Measurements from ENCODE around the gene ICAM1. TPM values are rescaled to one million over a fixed set of nuclear protein-coding genes. Genes with fewer than 3 reads are reported as not detected.
A peak's percentile ranks its signal among the peaks of the same experiment; 100 is the strongest.

Gene ICAM1
- total RNA-seq, 2 experiments from 2014 or later, result 35.5 to 37.2 TPM

- intact Hi-C loops (cut with micrococcal nuclease), result no loop called here
- Mint-ChIP-seq H3K4me1 (ENCODE audit: low read depth) (peaks cover 16% of the 10 kb centered on the region), H3K9me3 (no peaks in the 10 kb centered on the region), H3K27ac (peak overlapping the region; percentile 16), H3K36me3 (ENCODE audit: low read depth) (no peaks in the 10 kb centered on the region), H3K4me3 (no peak overlapping the region), H3K27me3 (no peaks in the 10 kb centered on the region)
- ATAC-seq (peak; percentile 31), DNase-seq (peak; percentile 61)
- ChIA-PET POLR2A (interaction anchor here (0.7 to 1.2 kb wide), 4 partner anchors 30 to 133 kb away, joined by 3 read pairs; no protein-coding TSS in a partner anchor), CTCF (interaction anchor here (0.8 to 3.8 kb wide), 11 partner anchors 11 to 105 kb away, joined by 3 to 23 read pairs (median 5); partner anchors contain the start of gene DNMT1)
- TF ChIP-seq, protein P1, sequence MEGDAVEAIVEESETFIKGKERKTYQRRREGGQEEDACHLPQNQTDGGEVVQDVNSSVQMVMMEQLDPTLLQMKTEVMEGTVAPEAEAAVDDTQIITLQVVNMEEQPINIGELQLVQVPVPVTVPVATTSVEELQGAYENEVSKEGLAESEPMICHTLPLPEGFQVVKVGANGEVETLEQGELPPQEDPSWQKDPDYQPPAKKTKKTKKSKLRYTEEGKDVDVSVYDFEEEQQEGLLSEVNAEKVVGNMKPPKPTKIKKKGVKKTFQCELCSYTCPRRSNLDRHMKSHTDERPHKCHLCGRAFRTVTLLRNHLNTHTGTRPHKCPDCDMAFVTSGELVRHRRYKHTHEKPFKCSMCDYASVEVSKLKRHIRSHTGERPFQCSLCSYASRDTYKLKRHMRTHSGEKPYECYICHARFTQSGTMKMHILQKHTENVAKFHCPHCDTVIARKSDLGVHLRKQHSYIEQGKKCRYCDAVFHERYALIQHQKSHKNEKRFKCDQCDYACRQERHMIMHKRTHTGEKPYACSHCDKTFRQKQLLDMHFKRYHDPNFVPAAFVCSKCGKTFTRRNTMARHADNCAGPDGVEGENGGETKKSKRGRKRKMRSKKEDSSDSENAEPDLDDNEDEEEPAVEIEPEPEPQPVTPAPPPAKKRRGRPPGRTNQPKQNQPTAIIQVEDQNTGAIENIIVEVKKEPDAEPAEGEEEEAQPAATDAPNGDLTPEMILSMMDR (IDR thresholded peaks at IDR 0.05), result peak; percentile 77
Observed at GRCh38 chr19:10228920-10229319, 42.0 kb upstream of the ICAM1 start.

GRCh38 chr19:10230173-10230860 is 40.6 kb upstream of the ICAM1 start:
- TF ChIP-seq, protein P1 (IDR thresholded peaks at IDR 0.05), result no peak
- Mint-ChIP-seq H3K9me3 (no peaks in the 10 kb centered on the region), H3K4me3 (peak overlapping the region; percentile 82), H3K4me1 (ENCODE audit: low read depth) (peaks cover 19% of the 10 kb centered on the region), H3K27me3 (no peaks in the 10 kb centered on the region), H3K27ac (peak overlapping the region; percentile 81), H3K36me3 (ENCODE audit: low read depth) (no peaks in the 10 kb centered on the region)
- CTCF ChIA-PET, result interaction anchor here (0.9 to 3.8 kb wide), 3 partner anchors 19 to 159 kb away, joined by 3 to 23 read pairs (median 3); partner anchors contain the start of gene MRPL4
- POLR2A ChIA-PET, result interaction anchor here (1.0 kb wide), 1 partner anchor 61 kb away, joined by 3 read pairs; no protein-coding TSS in a partner anchor
- peak; percentile 69 for DNase-seq
- intact Hi-C loops (cut with micrococcal nuclease), result no loop called here
- peak; percentile 22 for ATAC-seq

DNA sequence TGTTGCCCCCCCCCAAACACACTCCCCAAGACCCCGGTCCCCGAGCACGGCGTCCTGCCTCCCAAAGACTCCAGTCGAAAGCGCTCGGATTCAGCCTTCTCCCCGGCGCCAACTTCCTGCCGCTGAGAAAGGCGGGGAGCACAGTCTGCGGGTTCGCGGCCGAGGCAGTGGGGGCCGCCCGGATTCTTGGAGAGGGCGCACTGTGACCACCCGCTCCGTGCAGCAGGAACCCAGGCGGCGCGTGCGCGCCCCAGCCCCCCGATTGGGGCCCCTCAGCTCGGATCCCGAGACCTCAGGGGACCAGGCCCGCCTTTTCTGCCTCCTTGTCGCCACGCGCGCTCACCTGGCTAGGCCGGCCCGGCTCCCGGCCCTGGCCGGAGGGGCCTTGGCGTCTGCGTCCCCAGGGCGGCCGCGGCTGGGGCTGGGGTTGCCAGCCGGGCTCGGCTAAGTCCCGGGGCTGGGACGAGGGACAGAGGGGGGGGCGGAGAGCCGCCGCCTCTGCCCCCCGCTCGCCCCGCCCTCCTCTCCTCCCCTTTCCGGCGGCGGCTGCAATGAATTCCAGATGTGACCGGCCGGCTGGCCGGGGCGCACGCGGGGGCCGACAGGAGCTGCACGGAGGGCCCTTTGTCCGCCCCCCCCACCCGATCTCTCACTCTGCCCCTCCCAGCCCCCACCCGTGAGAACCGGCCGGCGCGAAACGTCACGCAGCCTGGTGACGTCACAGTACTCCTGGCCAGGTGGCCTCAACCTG is 39.9 kb upstream of the ICAM1 start, which contains the start of gene S1PR2:
Gene S1PR2, minus strand, starts transcription at position 471 of the 751 bp plus-strand sequence. CDS start 6,426 bp downstream, outside the sequence.
- Mint-ChIP-seq H3K27me3 (no peaks in the 10 kb centered on the region), H3K4me3 (peak within 1 kb of the TSS; percentile 82), H3K36me3 (ENCODE audit: low read depth) (no peaks in the 10 kb centered on the region), H3K4me1 (ENCODE audit: low read depth) (peaks cover 27% of the 10 kb centered on the region), H3K27ac (peak within 1 kb of the TSS; percentile 81), H3K9me3 (no peaks in the 10 kb centered on the region)
- ATAC-seq, result peak; percentile 55
- ChIA-PET POLR2A (interaction anchor here (1.0 kb wide), 1 partner anchor 37 kb away, joined by 4 read pairs; the partner anchor contains the start of gene DNMT1), CTCF (interaction anchor here (0.9 to 3.8 kb wide), 5 partner anchors 18 to 158 kb away, joined by 3 to 23 read pairs (median 3); partner anchors contain the start of genes ICAM5 and MRPL4)
- intact Hi-C loops (cut with micrococcal nuclease), result no loop called here
- TF ChIP-seq, protein P1 (IDR thresholded peaks at IDR 0.05), result no peak
- peak; percentile 80 for DNase-seq

- H3K9me3 Mint-ChIP-seq, result no peaks in the 10 kb centered on the region
- ChIA-PET CTCF (interaction anchor here (0.8 to 2.2 kb wide), 3 partner anchors 18 to 190 kb away, joined by 3 to 13 read pairs (median 3); partner anchors contain the start of gene ICAM5), POLR2A (interaction anchor here (1.0 kb wide), 1 partner anchor 38 kb away, joined by 4 read pairs; the partner anchor contains the start of gene DNMT1)
- no peaks in the 10 kb centered on the region for H3K36me3 Mint-ChIP-seq (ENCODE audit: low read depth)
- H3K27ac Mint-ChIP-seq, result peak overlapping the region; percentile 67
- peak overlapping the region; percentile 82 for H3K4me3 Mint-ChIP-seq
- TF ChIP-seq, protein P1 (IDR thresholded peaks at IDR 0.05), result no peak
- no peak for DNase-seq
- peaks cover 32% of the 10 kb centered on the region for H3K4me1 Mint-ChIP-seq (ENCODE audit: low read depth)
- ATAC-seq, result no peak
- H3K27me3 Mint-ChIP-seq, result no peaks in the 10 kb centered on the region
- intact Hi-C loops (cut with micrococcal nuclease), result no loop called here
Observed at GRCh38 chr19:10231612-10232228, 39.2 kb upstream of the ICAM1 start.
